PC-9 (cell line): Measurements from ENCODE around the gene SPTAN1. TPM values are rescaled to one million over a fixed set of nuclear protein-coding genes. Genes with fewer than 3 reads are reported as not detected.
"Not testable (repeated sequence)": the region's sequence is repeated elsewhere in the genome, so short reads cannot be mapped to it uniquely, and the experiment has no call there.

Source experiments
- BruUV-seq: library from RNA; stranded (reverse); fragments of 400-500 nt; replicated peaks from 2 replicates; lab custom pipeline; 2021; lab: Mats Ljungman, UMichigan
- CTCF ChIA-PET: fragments of 300-600 bp; sonication (Branson Sonifier 250); formaldehyde crosslinking; loops from one replicate; lab custom pipeline; 2022; ENCODE audit warnings: antibody characterized with exemption; lab: Charles Lee
- POLR2A ChIA-PET: fragments of 300-600 bp; sonication (Branson Sonifier 250); formaldehyde crosslinking; loops from one replicate; lab custom pipeline; 2022; ENCODE audit warnings: antibody characterized with exemption; ENCODE audit not compliant: unreplicated experiment; lab: Charles Lee
- DNase-seq, 2 experiments: peaks; one replicate each; pipeline versions ENCODE4 v3.0.0 to v3.0.0-alpha.2; 2015 to 2022; ENCODE audit warnings: mixed read lengths in 1 of 2
- H2AFZ ChIP-seq: fragments of 200-600 bp; sonication (generic); 2 replicates; pipeline ENCODE4 v1.8.1; 2017; ENCODE audit warnings: antibody characterized with exemption
- H3F3A ChIP-seq: fragments of 200-600 bp; sonication (generic); 2 replicates; pipeline ENCODE4 v1.8.1; 2017; ENCODE audit warnings: antibody characterized with exemption, mild to moderate bottlenecking, low read depth; ENCODE audit not compliant: insufficient read depth
- H3K27ac ChIP-seq: fragments of 200-600 bp; sonication (generic); 2 replicates; pipeline ENCODE4 v1.6.1; 2016; ENCODE audit warnings: mixed run types
- H3K27me3 ChIP-seq: fragments of 200-600 bp; sonication (generic); 2 replicates; pipeline ENCODE4 v1.6.1; 2016; ENCODE audit warnings: low read depth, mixed run types; ENCODE audit not compliant: insufficient read depth
- H3K36me3 ChIP-seq: fragments of 200-600 bp; sonication (generic); 2 replicates; pipeline ENCODE4 v1.6.1; 2016; ENCODE audit warnings: low read depth, mixed run types
- H3K4me1 ChIP-seq: fragments of 200-600 bp; sonication (generic); replicated peaks from 2 replicates; pipeline ENCODE4 v1.6.1; 2016; ENCODE audit warnings: mixed run types; ENCODE audit not compliant: insufficient read depth
- H3K4me2 ChIP-seq: fragments of 200-600 bp; sonication (generic); 2 replicates; pipeline ENCODE4 v1.6.1; 2017; ENCODE audit warnings: mixed run types
- H3K4me3 ChIP-seq: fragments of 200-600 bp; sonication (generic); 2 replicates; pipeline ENCODE4 v1.6.1; 2016; ENCODE audit warnings: mixed run types
- H3K79me2 ChIP-seq: fragments of 200-600 bp; sonication (generic); 2 replicates; pipeline ENCODE4 v1.6.1; 2017; ENCODE audit warnings: low read depth, mixed run types
- H3K9me2 ChIP-seq: fragments of 200-600 bp; sonication (generic); 2 replicates; pipeline ENCODE4 v1.8.1; 2017; ENCODE audit warnings: mild to moderate bottlenecking; ENCODE audit not compliant: insufficient read depth
- H3K9me3 ChIP-seq: fragments of 200-600 bp; sonication (generic); 2 replicates; pipeline ENCODE4 v1.8.1; 2016; ENCODE audit warnings: low read depth; ENCODE audit not compliant: insufficient read depth
- H4K20me1 ChIP-seq: fragments of 200-600 bp; sonication (generic); 2 replicates; pipeline ENCODE4 v1.8.1; 2017; ENCODE audit not compliant: insufficient read depth
- CTCF ChIP-seq: fragments of 200-600 bp; sonication (generic); conservative IDR thresholded peaks from 2 replicates; pipeline ENCODE4 v1.6.1; 2017; ENCODE audit warnings: mixed run types, antibody characterized with exemption, mild to moderate bottlenecking, moderate library complexity
- EZH2 ChIP-seq: fragments of 200-600 bp; sonication (generic); IDR thresholded peaks from 2 replicates; pipeline ENCODE4 v1.8.0; 2017; ENCODE audit warnings: antibody characterized with exemption, low read depth
- intact Hi-C: fragments of 100-400 bp; cut with micrococcal nuclease; formaldehyde crosslinking; loops from one replicate; pipeline ENCODE4 v1.10.0; 2022; ENCODE audit not compliant: unreplicated experiment
- total RNA-seq: library from RNA; stranded (reverse); gene quantifications from 2 replicates; pipeline ENCODE4 v1.2.3, GENCODE V29; 2021

Gene SPTAN1
- total RNA-seq, 1 experiment from 2014 or later, result 214 TPM

- no peaks in the 10 kb centered on the region for H3K27me3 ChIP-seq
- peaks cover 21% of the 10 kb centered on the region for H3K79me2 ChIP-seq
- POLR2A ChIA-PET, result no interaction called here
- H3K27ac ChIP-seq, result peak overlapping the region; percentile 98
- no peak for DNase-seq
- H3K9me3 ChIP-seq, result no peaks in the 10 kb centered on the region
- no peak for TF ChIP-seq EZH2
- no peak for TF ChIP-seq CTCF
- H3F3A ChIP-seq, result peaks cover 16% of the 10 kb centered on the region
- BruUV-seq, result no TSS peak
- 0 out of 2 replicates have a peak overlapping the region, but pooled peaks have one; percentile 90 for H2AFZ ChIP-seq
- H3K36me3 ChIP-seq, result no peaks in the 10 kb centered on the region
- no peaks in the 10 kb centered on the region for H4K20me1 ChIP-seq
- peaks cover 8% of the 10 kb centered on the region; the same call in 1 of the 2 replicates for H3K4me1 ChIP-seq
- H3K4me2 ChIP-seq, result no peak overlapping the region
- CTCF ChIA-PET, result no interaction called here
- intact Hi-C loops, result loop anchor here (2.0 kb wide), 1 partner anchor 21 kb away; no protein-coding TSS in a partner anchor
- H3K4me3 ChIP-seq, result no peak overlapping the region
- no peaks in the 10 kb centered on the region for H3K9me2 ChIP-seq
These were observed 105.4 kb downstream of the SPTAN1 start for GRCh38 chr9:128657796-128658195.

- ChIA-PET POLR2A (interaction anchor here (0.6 kb wide), 2 partner anchors 61 to 327 kb away, joined by 4 to 7 read pairs; no protein-coding TSS in a partner anchor), CTCF (interaction anchor here (0.7 kb wide), 1 partner anchor 333 kb away, joined by 5 read pairs; no protein-coding TSS in a partner anchor)
- Histone ChIP-seq H3K27ac (peak overlapping the region; percentile 27), H3K4me2 (peak overlapping the region; percentile 25; the same call in 1 of the 2 replicates), H3K4me1 (peaks cover 11% of the 10 kb centered on the region), H3F3A (peaks cover 36% of the 10 kb centered on the region)
- H3K9me3 ChIP-seq, H3K9me2 ChIP-seq, H4K20me1 ChIP-seq, H2AFZ ChIP-seq, BruUV-seq, H3K27me3 ChIP-seq, H3K4me3 ChIP-seq, H3K79me2 ChIP-seq, H3K36me3 ChIP-seq: not testable (repeated sequence)
- peak; percentile 52 to 67 for DNase-seq
- intact Hi-C loops, result loop anchor here (1.0 kb wide), 1 partner anchor 17 kb away; no protein-coding TSS in a partner anchor
These were observed 114.1 kb downstream of the SPTAN1 start for GRCh38 chr9:128666481-128666941.

- BruUV-seq, result no TSS peak
- no peak for DNase-seq
- Histone ChIP-seq H3K9me3 (no peaks in the 10 kb centered on the region), H2AFZ (no peak overlapping the region), H4K20me1 (no peaks in the 10 kb centered on the region), H3K27me3 (no peaks in the 10 kb centered on the region), H3F3A (peaks cover 19% of the 10 kb centered on the region), H3K9me2 (no peaks in the 10 kb centered on the region), H3K4me2 (no peak overlapping the region), H3K36me3 (no peaks in the 10 kb centered on the region), H3K4me3 (no peak overlapping the region), H3K4me1 (peaks cover 11% of the 10 kb centered on the region), H3K79me2 (no peaks in the 10 kb centered on the region), H3K27ac (no peak overlapping the region)
- intact Hi-C loops, result no loop called here
- TF ChIP-seq CTCF (no peak), EZH2 (no peak)
- ChIA-PET POLR2A (interaction anchor here (0.7 kb wide), 1 partner anchor 15 kb away, joined by 11 read pairs; no protein-coding TSS in a partner anchor), CTCF (no interaction called here)
These were observed 117.4 kb downstream of the SPTAN1 start for GRCh38 chr9:128669786-128670185.
